Fibroblast of gingiva (primary cell): ENCODE data around the gene TRUB2.
A peak's percentile ranks its signal among the peaks of the same experiment; 100 is the strongest.
"Not testable (repeated sequence)": the region's sequence is repeated elsewhere in the genome, so short reads cannot be mapped to it uniquely, and the experiment has no call there.

Experiments used
- DNase-seq: peaks from one replicate; pipeline ENCODE4 v3.0.0-alpha.2; 2011; ENCODE audit warnings: low read depth

TRUB2 gene

GRCh38 chr9:128340691-128341434, 18.6 kb upstream of the TRUB2 start:
- DNase-seq: no peak

DNA sequence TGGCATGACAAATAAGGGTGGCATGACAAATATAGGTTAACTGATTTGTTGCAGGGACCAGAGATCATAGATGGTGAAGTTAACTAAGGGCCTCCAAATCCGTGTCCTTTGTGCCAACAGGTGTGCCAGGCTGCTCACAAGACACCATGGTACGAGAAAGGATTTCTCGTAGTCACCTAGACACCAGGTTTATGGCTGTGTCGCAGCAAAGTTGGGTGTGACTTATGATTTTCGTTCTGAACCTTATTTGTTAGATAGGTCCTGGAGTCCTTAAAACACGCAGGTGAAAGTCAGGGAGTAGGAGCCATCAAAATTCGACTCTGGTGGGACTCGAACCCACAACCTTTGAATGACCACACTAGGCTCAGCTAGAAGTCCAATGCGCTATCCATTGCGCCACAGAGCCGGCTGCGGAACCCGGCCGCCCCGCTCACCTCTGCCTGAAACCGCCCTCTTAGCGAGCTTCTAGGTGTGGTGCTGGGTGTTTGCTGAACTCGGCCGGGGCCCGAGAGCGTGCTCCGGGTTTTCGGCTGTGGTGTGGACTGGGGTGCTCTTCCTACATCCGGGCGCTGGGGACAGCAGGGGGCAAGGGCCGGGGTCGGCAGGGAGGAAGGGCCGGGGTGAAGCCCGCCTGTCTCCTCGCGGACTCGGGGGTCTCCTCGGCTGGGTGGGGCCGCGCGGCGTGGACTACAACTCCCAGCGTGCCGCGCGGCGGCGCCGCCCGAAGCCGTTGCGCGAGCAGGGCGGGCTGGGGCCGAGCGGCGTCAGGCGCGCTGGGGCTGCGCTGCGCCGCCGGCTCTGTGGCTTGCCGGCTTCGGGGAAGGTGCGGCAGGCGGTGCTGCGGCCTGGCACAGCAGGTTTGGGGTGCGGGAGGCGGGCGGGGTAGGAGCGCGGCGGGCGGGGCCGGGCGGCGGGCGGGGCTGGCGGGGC, 17.8 kb upstream of the TRUB2 start, which contains the start of gene SLC27A4:
TSS of gene SLC27A4 (plus strand) at position 767 of the 930 bp plus-strand sequence. CDS start 2,606 bp downstream, outside the sequence.
- peak; percentile 68 for DNase-seq

- not testable (repeated sequence) for DNase-seq
Measured at GRCh38 chr9:128338852-128339614, 16.8 kb upstream of the TRUB2 start.

DNA sequence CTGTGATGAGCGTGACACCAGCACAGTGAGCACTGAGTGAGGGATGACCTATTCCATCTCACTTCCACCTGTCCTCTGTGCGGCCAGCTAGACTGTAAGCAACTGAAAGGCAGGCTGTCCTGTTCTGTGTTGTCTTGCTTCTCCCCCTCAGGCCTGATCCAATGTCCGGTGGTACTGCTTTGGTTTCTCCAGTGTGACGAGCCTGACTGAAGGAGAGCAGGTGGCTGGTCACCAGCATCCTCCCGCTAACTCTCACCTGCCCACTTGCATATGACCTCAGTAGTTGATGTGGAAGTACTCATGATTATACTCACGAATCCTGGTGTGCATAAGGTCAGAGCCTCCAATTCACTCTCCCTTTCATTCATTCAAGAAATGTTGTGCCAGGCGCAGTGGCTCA, 15.7 kb upstream of the TRUB2 start:
- DNase-seq: no peak

DNA sequence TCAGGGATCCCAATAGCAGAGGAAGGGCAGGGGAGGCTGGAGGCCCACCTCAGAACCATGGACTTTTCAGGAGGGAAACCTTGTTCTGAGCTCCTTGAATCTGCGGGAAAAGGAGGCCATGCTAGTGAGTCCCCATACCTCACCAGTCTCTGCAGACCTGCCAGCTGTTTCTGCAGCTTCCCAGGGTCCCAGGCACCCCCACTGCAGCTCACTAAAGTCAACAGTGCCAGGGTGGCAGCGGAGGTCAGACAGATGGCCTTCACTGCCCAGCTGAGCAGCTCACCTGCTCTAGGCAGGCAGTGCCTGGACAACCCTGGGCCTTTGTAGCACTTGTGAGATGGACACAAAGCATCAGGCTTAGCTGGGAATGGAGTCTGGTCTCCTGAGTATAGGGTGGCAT, 13.7 kb upstream of the TRUB2 start:
- DNase-seq: no peak

DNA sequence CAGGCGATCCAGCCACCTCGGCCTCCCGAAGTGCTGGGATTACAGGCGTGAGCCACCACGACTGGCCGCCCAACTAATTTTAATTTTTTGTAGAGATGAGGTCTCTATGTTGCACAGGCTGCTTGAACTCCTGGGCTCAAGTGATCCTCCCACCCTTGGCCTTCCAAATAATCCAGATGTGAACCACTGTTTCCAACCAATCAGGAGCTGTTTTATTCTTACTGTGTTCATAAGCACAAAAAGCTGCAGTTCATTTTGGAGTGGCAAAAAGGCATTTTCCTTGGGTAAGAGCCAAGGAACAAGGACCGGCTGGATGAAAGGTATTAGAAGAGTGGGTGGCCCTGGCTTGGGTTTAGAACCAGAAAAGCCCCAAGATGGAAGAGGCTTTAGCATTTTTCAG, 12.9 kb upstream of the TRUB2 start:
- DNase-seq: no peak

DNA sequence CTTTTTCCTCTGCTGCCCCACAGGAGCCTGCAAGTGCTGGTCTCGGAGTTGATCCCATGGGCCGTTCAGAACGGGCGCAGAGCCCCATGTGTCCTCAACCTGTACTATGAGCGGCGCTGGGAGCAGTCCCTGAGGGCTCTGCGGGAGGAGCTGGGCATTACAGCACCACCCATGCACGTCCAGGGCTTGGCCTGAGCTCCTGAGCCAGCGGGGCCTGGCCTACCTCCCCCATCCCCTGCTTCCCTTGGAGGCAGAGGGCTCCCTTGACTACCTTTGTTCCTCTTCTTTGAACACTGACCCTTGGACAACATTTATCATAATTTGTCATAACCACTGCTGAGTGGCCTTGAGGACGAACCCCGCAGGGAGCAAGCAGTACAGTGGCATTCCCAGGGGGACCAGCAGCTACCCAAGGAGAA, 11.2 kb upstream of the TRUB2 start:
- no peak for DNase-seq

- DNase-seq: no peak
Measured at GRCh38 chr9:128325629-128326028, 3.4 kb upstream of the TRUB2 start.

GRCh38 chr9:128324401-128324800, 2.2 kb upstream of the TRUB2 start:
- no peak for DNase-seq

GRCh38 chr9:128323791-128324190, 1.5 kb upstream of the TRUB2 start:
- no peak for DNase-seq

GRCh38 chr9:128323212-128323730, 1.0 kb upstream of the TRUB2 start:
- DNase-seq: no peak

GRCh38 chr9:128321879-128322403, 306 bp downstream of the TRUB2 start:
- no peak for DNase-seq

DNA sequence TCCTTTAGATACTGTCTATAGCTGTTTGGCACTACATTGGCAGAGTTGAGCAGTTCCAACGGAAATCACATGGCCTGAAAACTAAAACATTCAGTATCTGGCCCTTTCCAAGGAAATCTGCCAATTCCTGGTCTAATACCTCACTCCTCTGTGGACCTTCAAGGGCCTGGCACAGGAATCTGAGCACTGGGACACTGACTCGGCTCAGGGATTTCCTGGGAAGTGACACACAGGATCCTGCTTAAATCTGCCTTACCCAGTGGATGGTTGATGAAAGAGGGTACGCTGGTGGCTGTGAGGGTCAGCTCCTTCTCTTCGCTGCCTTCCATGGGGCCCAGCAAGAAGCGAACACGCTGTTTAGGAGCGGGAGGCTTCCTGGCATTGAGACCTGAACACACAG, 904 bp downstream of the TRUB2 start:
- DNase-seq: no peak

- DNase-seq: no peak
Measured at GRCh38 chr9:128317629-128318028, 4.6 kb downstream of the TRUB2 start.

- no peak for DNase-seq
Measured at GRCh38 chr9:128316421-128316820, 5.8 kb downstream of the TRUB2 start.

- DNase-seq: no peak
Measured at GRCh38 chr9:128314697-128315096, 7.5 kb downstream of the TRUB2 start.

- no peak for DNase-seq
Measured at GRCh38 chr9:128310461-128310860, 11.8 kb downstream of the TRUB2 start.

DNA sequence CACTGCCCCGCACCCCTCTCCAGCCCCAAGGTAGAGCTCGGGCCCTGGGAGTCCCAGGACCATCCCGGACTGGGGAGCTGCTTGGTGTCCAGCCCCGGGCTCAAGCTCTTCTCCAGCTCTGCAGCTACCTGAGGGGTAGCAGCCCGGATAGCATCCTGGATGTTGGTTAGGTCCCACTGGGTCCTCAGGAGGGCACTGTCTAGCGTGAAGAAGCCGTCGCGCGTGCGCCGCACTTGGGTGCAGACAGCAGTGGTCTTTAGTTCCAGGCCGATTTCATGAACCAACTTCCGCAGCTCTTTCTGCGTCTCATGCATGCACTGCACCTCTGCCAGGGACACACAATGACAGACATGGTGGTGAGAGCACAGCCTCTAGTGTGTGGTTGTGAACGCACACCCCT, 12.7 kb downstream of the TRUB2 start:
- DNase-seq: no peak

- DNase-seq: no peak
Measured at GRCh38 chr9:128304971-128305288, 17.3 kb downstream of the TRUB2 start.

- no peak for DNase-seq
Measured at GRCh38 chr9:128304136-128304970, 17.9 kb downstream of the TRUB2 start.
